K562 (cell line): Measurements from ENCODE around the gene ATXN7. TPM values are rescaled to one million over a fixed set of nuclear protein-coding genes. Genes with fewer than 3 reads are reported as not detected.

Source experiments
- ATAC-seq: fragments of 200-7000 bp; cut with Tn5 transposase; 3 replicates; pipeline ENCODE4 v1.9.1; 2020; ENCODE audit warnings: moderate library complexity
- BruUV-seq: library from RNA; stranded (reverse); fragments of 400-500 nt; replicated peaks from 2 replicates; lab custom pipeline; 2021; lab: Mats Ljungman, UMichigan
- CTCF ChIA-PET: fragments of 300-600 bp; formaldehyde crosslinking; extraction: SDS; loops from one replicate; lab custom pipeline; 2021; ENCODE audit warnings: low intra/inter-chr PET ratio; lab: Yijun Ruan, JAX
- POLR2A ChIA-PET: fragments of 300-600, 350-650 bp; sonication (Branson Sonifier 250); formaldehyde crosslinking; extraction: SDS; loops from one replicate; lab custom pipeline; 2021; ENCODE audit warnings: antibody characterized with exemption, inconsistent platforms; lab: Yijun Ruan, JAX
- DNase-seq, 4 experiments: peaks; one replicate each; pipeline versions ENCODE4 v3.0.0 to v3.0.0-alpha.2; 2011 to 2018; ENCODE audit warnings: low spot score in 3 of 4, mixed read lengths in 3 of 4; ENCODE audit errors: extremely low read depth in 1 of 4
- FAIRE-seq: peaks from 2 replicates; lab custom pipeline; 2011; peaks lifted over from hg19 to GRCh38; lab: Jason Lieb, UNC
- H2AFZ ChIP-seq: 2 replicates; pipeline ENCODE4 v1.6.0; 2011; ENCODE audit warnings: low read depth, low read length, control low read depth, inconsistent platforms
- H3K27ac ChIP-seq: fragments of 200-600 bp; 3 replicates; pipeline ENCODE4 v1.8.0; 2011; ENCODE audit warnings: low read depth, mild to moderate bottlenecking, control low read depth, inconsistent platforms, low read length, moderate library complexity, mixed read lengths; ENCODE audit errors: extremely low read depth
- H3K27me3 ChIP-seq, 2 experiments: fragments of 300-600 bp in 1 of 2; 2 replicates in 1 of 2; 3 replicates in 1 of 2; pipeline versions ENCODE4 v1.6.0 to v1.8.0; 2011; ENCODE audit warnings: inconsistent platforms in 2 of 2, low read length in 2 of 2, mild to moderate bottlenecking in 1 of 2, mixed read lengths in 1 of 2, moderate library complexity in 1 of 2; ENCODE audit not compliant: control insufficient read depth in 2 of 2, insufficient read depth in 2 of 2
- H3K36me3 ChIP-seq: fragments of 300-600 bp; 3 replicates; pipeline ENCODE4 v1.8.0; 2011; ENCODE audit warnings: mild to moderate bottlenecking, low read length, inconsistent platforms; ENCODE audit not compliant: control insufficient read depth, insufficient read depth
- H3K4me1 ChIP-seq, 2 experiments: fragments of 200-600 bp in 1 of 2; replicated peaks in 1 of 2; 2 replicates in 1 of 2; 3 replicates in 1 of 2; pipeline versions ENCODE4 v1.5.1 to v1.8.0; 2011; ENCODE audit warnings: inconsistent platforms in 2 of 2, low read length in 2 of 2, mild to moderate bottlenecking in 1 of 2, mixed read lengths in 1 of 2, moderate library complexity in 1 of 2; ENCODE audit not compliant: control insufficient read depth in 2 of 2, insufficient read depth in 2 of 2
- H3K4me2 ChIP-seq: 2 replicates; pipeline ENCODE4 v1.6.1; 2011; ENCODE audit warnings: low read length, control low read depth, inconsistent platforms, mixed read lengths; ENCODE audit not compliant: insufficient read depth
- H3K4me3 ChIP-seq: fragments of 200-600 bp; sonication (generic), shearing (Covaris generic); 2 replicates; pipeline ENCODE4 v1.5.1; 2016; ENCODE audit warnings: control low read depth, inconsistent platforms
- H3K79me2 ChIP-seq: fragments of 200-600 bp; 3 replicates; pipeline ENCODE4 v1.8.0; 2011; ENCODE audit warnings: low read length, inconsistent platforms; ENCODE audit not compliant: control insufficient read depth, insufficient read depth
- H3K9ac ChIP-seq, 2 experiments: 2 replicates each; pipeline versions ENCODE4 v1.6.0 to v1.6.1; 2011; ENCODE audit warnings: low read depth in 2 of 2, low read length in 2 of 2, control low read depth in 1 of 2, inconsistent platforms in 1 of 2, mild to moderate bottlenecking in 1 of 2, mixed read lengths in 1 of 2; ENCODE audit not compliant: insufficient read depth in 1 of 2
- H3K9me1 ChIP-seq: one replicate; pipeline ENCODE4 v1.6.0; 2011; ENCODE audit warnings: inconsistent platforms, mild to moderate bottlenecking, low read length, moderate library complexity; ENCODE audit not compliant: control insufficient read depth, insufficient read depth
- H3K9me3 ChIP-seq: replicated peaks from 2 replicates; pipeline ENCODE4 v1.5.1; 2011; ENCODE audit warnings: low read depth, low read length, inconsistent platforms; ENCODE audit not compliant: control insufficient read depth, insufficient read depth
- H4K20me1 ChIP-seq: replicated peaks from 2 replicates; pipeline ENCODE4 v1.6.1; 2011; ENCODE audit warnings: low read length, inconsistent platforms, mixed read lengths; ENCODE audit not compliant: control insufficient read depth, insufficient read depth
- CTCF ChIP-seq, 3 experiments: IDR thresholded peaks in 2 of 3; conservative IDR thresholded peaks in 1 of 3; 2 replicates each; pipeline ENCODE4 v1.5.1; 2011 to 2012; ENCODE audit warnings: low read length in 3 of 3, mild to moderate bottlenecking in 3 of 3, control low read depth in 2 of 3, improper control_type of control experiment in 1 of 3, inconsistent platforms in 1 of 3, low read depth in 1 of 3, mixed read lengths in 1 of 3, moderate library complexity in 1 of 3; ENCODE audit not compliant: insufficient read depth in 2 of 3
- EWSR1 ChIP-seq: fragments of 450-650 bp; IDR thresholded peaks from 2 replicates; pipeline ENCODE4 v1.6.1; 2018; ENCODE audit warnings: borderline replicate concordance, mild to moderate bottlenecking, low read depth, moderate library complexity; ENCODE audit not compliant: partially characterized antibody
- NFIC ChIP-seq: fragments of 450-650 bp; IDR thresholded peaks from 2 replicates; pipeline ENCODE4 v1.6.1; 2017; ENCODE audit warnings: mild to moderate bottlenecking, inconsistent platforms
- RAD21 ChIP-seq, 2 experiments: fragments of 250-450 bp in 1 of 2; fragments of 450-650 bp in 1 of 2; sonication (Bioruptor Pico) in 1 of 2; formaldehyde crosslinking in 1 of 2; IDR thresholded peaks in 1 of 2; conservative IDR thresholded peaks in 1 of 2; 2 replicates each; pipeline versions ENCODE4 v1.4.0 to v1.8.0; 2020 to 2022; ENCODE audit warnings: mild to moderate bottlenecking in 2 of 2, moderate library complexity in 1 of 2
- WGBS: fragments of 100-300 bp; shearing (Covaris generic); methylation state at CpG from one replicate; pipeline ENCODE4 v1.1.6; 2016; ENCODE audit warnings: low coverage, mixed read lengths; ENCODE audit not compliant: insufficient coverage; ENCODE audit errors: missing lambda C conversion rate; 5-methylcytosine and 5-hydroxymethylcytosine counted together
- in situ Hi-C: fragments of 300-500 bp; cut with MboI; formaldehyde crosslinking; loops from 4 replicates; pipeline ENCODE4 v1.15.0; 2018; ENCODE audit warnings: inconsistent platforms, mixed read lengths
- intact Hi-C: fragments of 100-400 bp; cut with micrococcal nuclease; formaldehyde crosslinking; loops from 2 replicates; pipeline ENCODE4 v1.14.2; 2022
- polyA plus RNA-seq, 8 experiments: library from polyadenylated mRNA; depleted of rRNA in 4 of 8; stranded (reverse) in 5 of 8; unstranded in 3 of 8; fragments of >200 nt; fragmentation: Nextera tagmentation in 2 of 8; fragmentation: Illumina TruSeq in 1 of 8; extraction: Ambion mirVana in 2 of 8; extraction: Trizol in 1 of 8; gene quantifications; 2 replicates each; pipeline versions ENCODE4 v1.2.1 to v1.2.3, GENCODE V29; 2011 to 2014; ENCODE audit warnings: inconsistent platforms in 1 of 8, missing spikeins in 1 of 8
- total RNA-seq, 7 experiments: library from RNA; depleted of rRNA in 6 of 7; stranded (reverse); fragments of >200 nt in 6 of 7; fragmentation: Illumina TruSeq in 2 of 7; extraction: Trizol in 2 of 7; gene quantifications; 2 replicates each; pipeline versions ENCODE4 v1.2.1 to v1.2.3, GENCODE V29; 2011 to 2021; ENCODE audit warnings: low replicate concordance in 1 of 7
- TF ChIP-seq, protein P1 (sequence below), 2 experiments: fragments of 450-650 bp; formaldehyde crosslinking in 1 of 2; IDR thresholded peaks; 2 replicates each; pipeline versions ENCODE4 v1.4.0 to v1.6.1; 2014 to 2020; ENCODE audit warnings: mild to moderate bottlenecking in 2 of 2, borderline replicate concordance in 1 of 2, low read depth in 1 of 2
- TF ChIP-seq, protein P2 (sequence below), 2 experiments: fragments of 450-650 bp; IDR thresholded peaks; 2 replicates each; pipeline ENCODE4 v1.6.1; 2016

Gene ATXN7
- total and polyA plus RNA-seq, 9 of the 15 experiments (the other 6 are each of a cell fraction or from before 2014, with no cell fraction given) = 0.41 to 9.2 (median 6.7) TPM

DNA sequence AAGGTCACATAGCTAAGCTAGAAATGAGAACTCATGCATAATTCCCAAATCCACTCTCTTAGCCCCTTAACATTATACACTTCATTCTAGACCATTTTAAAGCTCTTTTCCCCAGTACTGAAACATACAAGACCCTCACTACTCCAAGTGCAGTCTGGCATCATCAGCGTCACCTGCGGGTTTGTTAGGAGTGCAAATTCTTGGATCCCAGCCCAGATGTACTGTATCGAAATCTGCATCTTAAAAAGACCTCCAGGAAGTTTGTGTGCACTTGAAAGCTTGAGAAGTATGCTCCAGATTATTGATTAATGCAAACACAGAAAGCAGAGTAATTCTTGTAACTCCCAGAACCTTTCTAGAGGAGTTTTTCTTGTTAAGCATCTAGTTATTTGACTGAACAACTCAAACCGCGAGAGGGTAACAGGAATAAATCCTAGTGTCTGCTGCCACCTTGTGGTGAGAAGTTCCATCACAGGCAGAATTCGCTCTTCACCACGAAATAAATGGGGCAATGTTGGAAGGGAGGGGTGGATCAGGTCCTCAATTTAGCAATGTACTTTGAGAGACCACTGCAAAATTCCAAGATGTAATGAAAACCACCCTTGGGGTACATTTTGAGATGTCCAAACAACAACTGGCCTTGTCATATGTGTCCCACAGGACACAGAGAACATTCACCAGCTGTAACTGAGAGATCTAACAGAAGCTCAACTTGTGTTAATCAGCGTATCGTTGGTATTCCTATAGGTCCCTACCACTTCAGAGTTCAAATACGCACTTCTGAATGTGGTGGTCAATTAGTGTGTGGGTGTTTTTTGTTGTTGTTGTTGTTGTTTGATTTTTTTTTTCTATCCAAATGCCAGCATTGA lies 45.2 kb upstream of the ATXN7 start:
- ChIA-PET POLR2A (interaction anchor here (0.6 kb wide), 2 partner anchors 17 to 45 kb away, joined by 3 read pairs; partner anchors contain the start of genes ATXN7 and THOC7), CTCF (interaction anchor here (0.6 to 1.8 kb wide), 4 partner anchors 158 to 649 kb away, joined by 4 to 8 read pairs (median 6); no protein-coding TSS in a partner anchor)
- H3K36me3 ChIP-seq = no peaks in the 10 kb centered on the region
- H3K4me2 ChIP-seq = no peak overlapping the region
- DNase-seq = peak; percentile 37 to 51 (median 46)
- H3K4me3 ChIP-seq = no peak overlapping the region
- in situ Hi-C loops = loop anchor here (5.0 to 10.0 kb wide), 2 partner anchors 466 to 1194 kb away; no protein-coding TSS in a partner anchor
- no peaks in the 10 kb centered on the region for H3K9me3 ChIP-seq
- H4K20me1 ChIP-seq = no peaks in the 10 kb centered on the region
- intact Hi-C loops = loop anchor here (1.0 kb wide), 1 partner anchor 469 kb away; no protein-coding TSS in a partner anchor
- H3K27me3 ChIP-seq = no peaks in the 10 kb centered on the region
- FAIRE-seq = peak; percentile 87
- no peak overlapping the region for H2AFZ ChIP-seq
- no peak overlapping the region for H3K9ac ChIP-seq
- peak; percentile 78 for ATAC-seq
- H3K4me1 ChIP-seq = no peaks in the 10 kb centered on the region
- H3K27ac ChIP-seq = no peak overlapping the region
- 20% methylated on average over 10 of the region's 10 CpGs for WGBS
- no peaks in the 10 kb centered on the region for H3K79me2 ChIP-seq
- BruUV-seq = no TSS peak
- H3K9me1 ChIP-seq = no peaks in the 10 kb centered on the region
- TF ChIP-seq, protein P1, sequence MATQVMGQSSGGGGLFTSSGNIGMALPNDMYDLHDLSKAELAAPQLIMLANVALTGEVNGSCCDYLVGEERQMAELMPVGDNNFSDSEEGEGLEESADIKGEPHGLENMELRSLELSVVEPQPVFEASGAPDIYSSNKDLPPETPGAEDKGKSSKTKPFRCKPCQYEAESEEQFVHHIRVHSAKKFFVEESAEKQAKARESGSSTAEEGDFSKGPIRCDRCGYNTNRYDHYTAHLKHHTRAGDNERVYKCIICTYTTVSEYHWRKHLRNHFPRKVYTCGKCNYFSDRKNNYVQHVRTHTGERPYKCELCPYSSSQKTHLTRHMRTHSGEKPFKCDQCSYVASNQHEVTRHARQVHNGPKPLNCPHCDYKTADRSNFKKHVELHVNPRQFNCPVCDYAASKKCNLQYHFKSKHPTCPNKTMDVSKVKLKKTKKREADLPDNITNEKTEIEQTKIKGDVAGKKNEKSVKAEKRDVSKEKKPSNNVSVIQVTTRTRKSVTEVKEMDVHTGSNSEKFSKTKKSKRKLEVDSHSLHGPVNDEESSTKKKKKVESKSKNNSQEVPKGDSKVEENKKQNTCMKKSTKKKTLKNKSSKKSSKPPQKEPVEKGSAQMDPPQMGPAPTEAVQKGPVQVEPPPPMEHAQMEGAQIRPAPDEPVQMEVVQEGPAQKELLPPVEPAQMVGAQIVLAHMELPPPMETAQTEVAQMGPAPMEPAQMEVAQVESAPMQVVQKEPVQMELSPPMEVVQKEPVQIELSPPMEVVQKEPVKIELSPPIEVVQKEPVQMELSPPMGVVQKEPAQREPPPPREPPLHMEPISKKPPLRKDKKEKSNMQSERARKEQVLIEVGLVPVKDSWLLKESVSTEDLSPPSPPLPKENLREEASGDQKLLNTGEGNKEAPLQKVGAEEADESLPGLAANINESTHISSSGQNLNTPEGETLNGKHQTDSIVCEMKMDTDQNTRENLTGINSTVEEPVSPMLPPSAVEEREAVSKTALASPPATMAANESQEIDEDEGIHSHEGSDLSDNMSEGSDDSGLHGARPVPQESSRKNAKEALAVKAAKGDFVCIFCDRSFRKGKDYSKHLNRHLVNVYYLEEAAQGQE (IDR thresholded peaks at IDR 0.05; ENCODE audit: borderline replicate concordance) = peak; percentile 48; the same call in 1 of the 2 replicates
- TF ChIP-seq, protein P1 (CRISPR knock-in tag; IDR thresholded peaks at IDR 0.05; ENCODE audit: low read depth) = no peak
- TF ChIP-seq, protein P2, sequence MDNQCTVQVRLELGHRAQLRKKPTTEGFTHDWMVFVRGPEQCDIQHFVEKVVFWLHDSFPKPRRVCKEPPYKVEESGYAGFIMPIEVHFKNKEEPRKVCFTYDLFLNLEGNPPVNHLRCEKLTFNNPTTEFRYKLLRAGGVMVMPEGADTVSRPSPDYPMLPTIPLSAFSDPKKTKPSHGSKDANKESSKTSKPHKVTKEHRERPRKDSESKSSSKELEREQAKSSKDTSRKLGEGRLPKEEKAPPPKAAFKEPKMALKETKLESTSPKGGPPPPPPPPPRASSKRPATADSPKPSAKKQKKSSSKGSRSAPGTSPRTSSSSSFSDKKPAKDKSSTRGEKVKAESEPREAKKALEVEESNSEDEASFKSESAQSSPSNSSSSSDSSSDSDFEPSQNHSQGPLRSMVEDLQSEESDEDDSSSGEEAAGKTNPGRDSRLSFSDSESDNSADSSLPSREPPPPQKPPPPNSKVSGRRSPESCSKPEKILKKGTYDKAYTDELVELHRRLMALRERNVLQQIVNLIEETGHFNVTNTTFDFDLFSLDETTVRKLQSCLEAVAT (IDR thresholded peaks at IDR 0.05) = no peak
- peak; percentile 66 to 73 for TF ChIP-seq RAD21 (CRISPR knock-in tag; conservative IDR thresholded peaks at IDR 0.05 in 1 of 2, IDR thresholded peaks at IDR 0.05 in 1 of 2)
- peak; percentile 50 for TF ChIP-seq EWSR1
- TF ChIP-seq NFIC = peak; percentile 52
- peak; percentile 65 to 72 (median 68) for TF ChIP-seq CTCF (IDR thresholded peaks at IDR 0.05 in 2 of 3, conservative IDR thresholded peaks at IDR 0.05 in 1 of 3; ENCODE audit: insufficient read depth in 2 of 3, low read depth in 1 of 3, low read length in 3 of 3)
